ENCODE results near the gene VAMP8.
A peak's percentile ranks its signal among the peaks of the same experiment; 100 is the strongest.
"Not testable (repeated sequence)": the region's sequence is repeated elsewhere in the genome, so short reads cannot be mapped to it uniquely, and the experiment has no call there.

VAMP8 gene

GRCh38 chr2:85542777-85543176, 34.6 kb upstream of the VAMP8 start:
- ATAC-seq = no peak
- TF ChIP-seq CSDC2 (CRISPR knock-in tag; IDR thresholded peaks at IDR 0.05) = no peak
- TF ChIP-seq GLIS3 (CRISPR knock-in tag; IDR thresholded peaks at IDR 0.05) = no peak
- TF ChIP-seq ZFP3 (CRISPR knock-in tag; IDR thresholded peaks at IDR 0.05) = no peak
- TF ChIP-seq RARB (CRISPR knock-in tag; IDR thresholded peaks at IDR 0.05) = no peak
- TF ChIP-seq ZNF8 (CRISPR knock-in tag; IDR thresholded peaks at IDR 0.05) = no peak
- TF ChIP-seq ARNTL (CRISPR knock-in tag; IDR thresholded peaks at IDR 0.05; ENCODE audit: borderline replicate concordance, low read depth) = no peak
- TF ChIP-seq, protein P1, sequence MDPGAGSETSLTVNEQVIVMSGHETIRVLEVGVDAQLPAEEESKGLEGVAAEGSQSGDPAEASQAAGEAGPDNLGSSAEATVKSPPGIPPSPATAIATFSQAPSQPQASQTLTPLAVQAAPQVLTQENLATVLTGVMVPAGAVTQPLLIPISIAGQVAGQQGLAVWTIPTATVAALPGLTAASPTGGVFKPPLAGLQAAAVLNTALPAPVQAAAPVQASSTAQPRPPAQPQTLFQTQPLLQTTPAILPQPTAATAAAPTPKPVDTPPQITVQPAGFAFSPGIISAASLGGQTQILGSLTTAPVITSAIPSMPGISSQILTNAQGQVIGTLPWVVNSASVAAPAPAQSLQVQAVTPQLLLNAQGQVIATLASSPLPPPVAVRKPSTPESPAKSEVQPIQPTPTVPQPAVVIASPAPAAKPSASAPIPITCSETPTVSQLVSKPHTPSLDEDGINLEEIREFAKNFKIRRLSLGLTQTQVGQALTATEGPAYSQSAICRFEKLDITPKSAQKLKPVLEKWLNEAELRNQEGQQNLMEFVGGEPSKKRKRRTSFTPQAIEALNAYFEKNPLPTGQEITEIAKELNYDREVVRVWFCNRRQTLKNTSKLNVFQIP (CRISPR knock-in tag; IDR thresholded peaks at IDR 0.05; ENCODE audit: borderline replicate concordance, low read depth) = no peak
- TF ChIP-seq ZNF565 (CRISPR knock-in tag; conservative IDR thresholded peaks at IDR 0.05; ENCODE audit: low read depth) = no peak
- no peak for TF ChIP-seq TCF4 (CRISPR knock-in tag; IDR thresholded peaks at IDR 0.05; ENCODE audit: borderline replicate concordance)
- TF ChIP-seq, protein P2, sequence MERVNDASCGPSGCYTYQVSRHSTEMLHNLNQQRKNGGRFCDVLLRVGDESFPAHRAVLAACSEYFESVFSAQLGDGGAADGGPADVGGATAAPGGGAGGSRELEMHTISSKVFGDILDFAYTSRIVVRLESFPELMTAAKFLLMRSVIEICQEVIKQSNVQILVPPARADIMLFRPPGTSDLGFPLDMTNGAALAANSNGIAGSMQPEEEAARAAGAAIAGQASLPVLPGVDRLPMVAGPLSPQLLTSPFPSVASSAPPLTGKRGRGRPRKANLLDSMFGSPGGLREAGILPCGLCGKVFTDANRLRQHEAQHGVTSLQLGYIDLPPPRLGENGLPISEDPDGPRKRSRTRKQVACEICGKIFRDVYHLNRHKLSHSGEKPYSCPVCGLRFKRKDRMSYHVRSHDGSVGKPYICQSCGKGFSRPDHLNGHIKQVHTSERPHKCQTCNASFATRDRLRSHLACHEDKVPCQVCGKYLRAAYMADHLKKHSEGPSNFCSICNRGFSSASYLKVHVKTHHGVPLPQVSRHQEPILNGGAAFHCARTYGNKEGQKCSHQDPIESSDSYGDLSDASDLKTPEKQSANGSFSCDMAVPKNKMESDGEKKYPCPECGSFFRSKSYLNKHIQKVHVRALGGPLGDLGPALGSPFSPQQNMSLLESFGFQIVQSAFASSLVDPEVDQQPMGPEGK (CRISPR knock-in tag; IDR thresholded peaks at IDR 0.05; ENCODE audit: borderline replicate concordance) = no peak
- TF ChIP-seq ZNF70 (CRISPR knock-in tag; IDR thresholded peaks at IDR 0.05) = no peak
- TF ChIP-seq, protein P3, sequence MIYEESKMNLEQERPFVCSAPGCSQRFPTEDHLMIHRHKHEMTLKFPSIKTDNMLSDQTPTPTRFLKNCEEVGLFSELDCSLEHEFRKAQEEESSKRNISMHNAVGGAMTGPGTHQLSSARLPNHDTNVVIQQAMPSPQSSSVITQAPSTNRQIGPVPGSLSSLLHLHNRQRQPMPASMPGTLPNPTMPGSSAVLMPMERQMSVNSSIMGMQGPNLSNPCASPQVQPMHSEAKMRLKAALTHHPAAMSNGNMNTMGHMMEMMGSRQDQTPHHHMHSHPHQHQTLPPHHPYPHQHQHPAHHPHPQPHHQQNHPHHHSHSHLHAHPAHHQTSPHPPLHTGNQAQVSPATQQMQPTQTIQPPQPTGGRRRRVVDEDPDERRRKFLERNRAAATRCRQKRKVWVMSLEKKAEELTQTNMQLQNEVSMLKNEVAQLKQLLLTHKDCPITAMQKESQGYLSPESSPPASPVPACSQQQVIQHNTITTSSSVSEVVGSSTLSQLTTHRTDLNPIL (CRISPR knock-in tag; IDR thresholded peaks at IDR 0.05; ENCODE audit: low read depth) = no peak
- TF ChIP-seq, protein P4, sequence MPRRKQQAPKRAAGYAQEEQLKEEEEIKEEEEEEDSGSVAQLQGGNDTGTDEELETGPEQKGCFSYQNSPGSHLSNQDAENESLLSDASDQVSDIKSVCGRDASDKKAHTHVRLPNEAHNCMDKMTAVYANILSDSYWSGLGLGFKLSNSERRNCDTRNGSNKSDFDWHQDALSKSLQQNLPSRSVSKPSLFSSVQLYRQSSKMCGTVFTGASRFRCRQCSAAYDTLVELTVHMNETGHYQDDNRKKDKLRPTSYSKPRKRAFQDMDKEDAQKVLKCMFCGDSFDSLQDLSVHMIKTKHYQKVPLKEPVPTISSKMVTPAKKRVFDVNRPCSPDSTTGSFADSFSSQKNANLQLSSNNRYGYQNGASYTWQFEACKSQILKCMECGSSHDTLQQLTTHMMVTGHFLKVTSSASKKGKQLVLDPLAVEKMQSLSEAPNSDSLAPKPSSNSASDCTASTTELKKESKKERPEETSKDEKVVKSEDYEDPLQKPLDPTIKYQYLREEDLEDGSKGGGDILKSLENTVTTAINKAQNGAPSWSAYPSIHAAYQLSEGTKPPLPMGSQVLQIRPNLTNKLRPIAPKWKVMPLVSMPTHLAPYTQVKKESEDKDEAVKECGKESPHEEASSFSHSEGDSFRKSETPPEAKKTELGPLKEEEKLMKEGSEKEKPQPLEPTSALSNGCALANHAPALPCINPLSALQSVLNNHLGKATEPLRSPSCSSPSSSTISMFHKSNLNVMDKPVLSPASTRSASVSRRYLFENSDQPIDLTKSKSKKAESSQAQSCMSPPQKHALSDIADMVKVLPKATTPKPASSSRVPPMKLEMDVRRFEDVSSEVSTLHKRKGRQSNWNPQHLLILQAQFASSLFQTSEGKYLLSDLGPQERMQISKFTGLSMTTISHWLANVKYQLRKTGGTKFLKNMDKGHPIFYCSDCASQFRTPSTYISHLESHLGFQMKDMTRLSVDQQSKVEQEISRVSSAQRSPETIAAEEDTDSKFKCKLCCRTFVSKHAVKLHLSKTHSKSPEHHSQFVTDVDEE (CRISPR knock-in tag; IDR thresholded peaks at IDR 0.05) = no peak
- TF ChIP-seq TOX (CRISPR knock-in tag; IDR thresholded peaks at IDR 0.05; ENCODE audit: borderline replicate concordance) = no peak
- no peak for TF ChIP-seq BACH2 (CRISPR knock-in tag; IDR thresholded peaks at IDR 0.05; ENCODE audit: borderline replicate concordance)

DNA sequence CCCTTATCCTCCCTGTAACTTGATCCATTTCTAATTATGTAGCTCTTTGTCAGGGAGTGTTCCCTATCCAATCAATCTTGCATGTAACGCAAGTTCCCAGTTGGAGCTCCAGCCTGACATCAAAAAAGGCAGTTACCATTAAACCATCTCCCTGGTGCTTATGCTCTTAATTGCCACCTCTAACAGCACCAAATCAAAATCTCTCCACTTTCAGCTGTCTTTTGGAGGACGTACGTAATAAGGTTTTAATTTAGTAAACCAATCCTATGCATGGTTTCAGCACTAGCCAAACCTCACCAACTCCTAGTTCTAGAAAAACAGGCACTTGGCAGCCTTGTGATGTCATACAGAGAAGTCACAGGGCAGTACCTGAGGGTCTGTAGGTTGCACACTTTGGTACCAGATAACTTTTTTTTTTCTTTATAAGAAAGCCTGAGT, 33.1 kb upstream of the VAMP8 start:
- not testable (repeated sequence) for ATAC-seq

GRCh38 chr2:85544915-85545779, 32.2 kb upstream of the VAMP8 start:
- ATAC-seq = not testable (repeated sequence)

GRCh38 chr2:85545780-85546240, 31.6 kb upstream of the VAMP8 start:
- no peak for ATAC-seq
- TF ChIP-seq ARNTL (CRISPR knock-in tag; IDR thresholded peaks at IDR 0.05; ENCODE audit: borderline replicate concordance, low read depth) (no peak), TOX (CRISPR knock-in tag; IDR thresholded peaks at IDR 0.05; ENCODE audit: borderline replicate concordance) (peak; percentile 6; the same call in 1 of the 2 replicates)
- TF ChIP-seq, protein P2 (CRISPR knock-in tag; IDR thresholded peaks at IDR 0.05; ENCODE audit: borderline replicate concordance) = peak; percentile 2; the same call in 1 of the 2 replicates

All from SK-N-SH treated with all-trans-retinoic acid at 6 μM for 48 hours (cell line).